GM19467 (cell line): ENCODE results near the gene LNX1.

Source experiments
- ATAC-seq: cut with Tn5 transposase; IDR thresholded peaks from one replicate; pipeline ENCODE4 v1.9.1; 2021; ENCODE audit warnings: mild to moderate bottlenecking, moderate library complexity; ENCODE audit not compliant: unreplicated experiment

Gene LNX1

GRCh38 chr4:53500546-53500945 is 90.7 kb downstream of the LNX1 start:
- ATAC-seq, result no peak

GRCh38 chr4:53499791-53500190 is 91.5 kb downstream of the LNX1 start:
- no peak for ATAC-seq

- no peak for ATAC-seq
These were observed 92.6 kb downstream of the LNX1 start for GRCh38 chr4:53498706-53499105.

- ATAC-seq, result no peak
These were observed 93.6 kb downstream of the LNX1 start for GRCh38 chr4:53497487-53498244.

- ATAC-seq, result no peak
These were observed 96.4 kb downstream of the LNX1 start for GRCh38 chr4:53494851-53495250.

- ATAC-seq, result no peak
These were observed 100.2 kb downstream of the LNX1 start for GRCh38 chr4:53490965-53491622.

- ATAC-seq, result no peak
These were observed 100.9 kb downstream of the LNX1 start for GRCh38 chr4:53490161-53490956.

- no peak for ATAC-seq
These were observed 101.9 kb downstream of the LNX1 start for GRCh38 chr4:53489279-53489889.

GRCh38 chr4:53487766-53488165 is 103.5 kb downstream of the LNX1 start:
- ATAC-seq, result no peak

- ATAC-seq, result no peak
These were observed 105.6 kb downstream of the LNX1 start for GRCh38 chr4:53485658-53486040.

GRCh38 chr4:53484911-53485657 is 106.2 kb downstream of the LNX1 start:
- ATAC-seq, result no peak

GRCh38 chr4:53483250-53483649 is 108.0 kb downstream of the LNX1 start:
- no peak for ATAC-seq

- ATAC-seq, result no peak
These were observed 109.7 kb downstream of the LNX1 start for GRCh38 chr4:53481586-53481985.

GRCh38 chr4:53480909-53481308 is 110.4 kb downstream of the LNX1 start:
- no peak for ATAC-seq

- ATAC-seq, result no peak
These were observed 111.4 kb downstream of the LNX1 start for GRCh38 chr4:53479736-53480525.

GRCh38 chr4:53478671-53479456 is 112.4 kb downstream of the LNX1 start:
- no peak for ATAC-seq

- no peak for ATAC-seq
These were observed 113.7 kb downstream of the LNX1 start for GRCh38 chr4:53477636-53478035.

- ATAC-seq, result no peak
These were observed 114.2 kb downstream of the LNX1 start for GRCh38 chr4:53477038-53477565.
